AG04450 (cell line): ENCODE measurements around the gene OGFOD1. TPM values are rescaled to one million over a fixed set of nuclear protein-coding genes. Genes with fewer than 3 reads are reported as not detected.

ENCODE experiments used
- CTCF ChIA-PET: fragments of 300-600, 350-600 bp; formaldehyde crosslinking; extraction: SDS; loops from one replicate; lab custom pipeline; 2022; ENCODE audit warnings: antibody characterized with exemption, inconsistent platforms; lab: Charles Lee
- POLR2A ChIA-PET: fragments of 350-600 bp; formaldehyde crosslinking; extraction: SDS; loops from one replicate; lab custom pipeline; 2021; ENCODE audit warnings: antibody characterized with exemption, inconsistent platforms; lab: Yijun Ruan, JAX
- DNase-seq: peaks from one replicate; pipeline ENCODE4 v3.0.0-alpha.2; 2011; ENCODE audit warnings: low read depth, low spot score
- H3K27ac ChIP-seq: one replicate; pipeline ENCODE4 v1.5.1; 2012; ENCODE audit warnings: low read depth, low read length, control low read depth
- H3K27me3 ChIP-seq: one replicate; pipeline ENCODE4 v1.6.0; 2012; ENCODE audit warnings: low read length; ENCODE audit not compliant: control insufficient read depth, insufficient read depth
- H3K4me3 ChIP-seq: 2 replicates; pipeline ENCODE4 v1.5.1; 2011; ENCODE audit warnings: mild to moderate bottlenecking, low read depth, low read length, control low read depth
- H3K9me3 ChIP-seq: 2 replicates; pipeline ENCODE4 v1.5.1; 2012; ENCODE audit warnings: low read length; ENCODE audit not compliant: control insufficient read depth, insufficient read depth
- polyA plus RNA-seq: library from polyadenylated mRNA; depleted of rRNA; stranded (reverse); fragments of >200 nt; gene quantifications from 2 replicates; pipeline ENCODE4 v1.2.3, GENCODE V29; 2011
- TF ChIP-seq, protein P1 (sequence below): IDR thresholded peaks from 2 replicates; pipeline ENCODE4 v1.5.1; 2011; ENCODE audit warnings: low read depth, low read length, control low read depth, inconsistent platforms

OGFOD1 gene
- polyA plus RNA-seq, 1 experiment = 89.0 TPM

DNA sequence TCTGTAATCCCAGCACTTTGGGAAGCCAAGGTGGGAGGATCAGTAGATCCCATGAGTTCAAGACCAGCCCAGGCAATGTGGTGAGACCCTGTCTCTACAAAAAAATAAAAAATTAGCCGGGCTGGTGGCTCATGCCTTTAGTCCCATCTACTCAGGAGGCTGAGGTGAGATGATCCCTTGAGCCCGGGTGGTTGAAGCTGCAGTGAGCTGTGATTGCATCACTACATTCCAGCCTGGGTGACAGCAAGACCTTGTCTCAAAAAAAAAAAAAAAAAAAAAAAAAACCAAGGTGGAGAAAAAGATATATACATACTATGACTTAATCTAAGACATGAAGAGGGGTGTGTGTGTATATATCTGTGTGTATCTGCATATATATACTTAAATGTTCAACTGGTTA, 41.8 kb downstream of the OGFOD1 start:
- Histone ChIP-seq H3K9me3 (no peaks in the 10 kb centered on the region), H3K27ac (no peak overlapping the region), H3K4me3 (no peak overlapping the region), H3K27me3 (no peaks in the 10 kb centered on the region)
- no peak for DNase-seq
- TF ChIP-seq, protein P1, sequence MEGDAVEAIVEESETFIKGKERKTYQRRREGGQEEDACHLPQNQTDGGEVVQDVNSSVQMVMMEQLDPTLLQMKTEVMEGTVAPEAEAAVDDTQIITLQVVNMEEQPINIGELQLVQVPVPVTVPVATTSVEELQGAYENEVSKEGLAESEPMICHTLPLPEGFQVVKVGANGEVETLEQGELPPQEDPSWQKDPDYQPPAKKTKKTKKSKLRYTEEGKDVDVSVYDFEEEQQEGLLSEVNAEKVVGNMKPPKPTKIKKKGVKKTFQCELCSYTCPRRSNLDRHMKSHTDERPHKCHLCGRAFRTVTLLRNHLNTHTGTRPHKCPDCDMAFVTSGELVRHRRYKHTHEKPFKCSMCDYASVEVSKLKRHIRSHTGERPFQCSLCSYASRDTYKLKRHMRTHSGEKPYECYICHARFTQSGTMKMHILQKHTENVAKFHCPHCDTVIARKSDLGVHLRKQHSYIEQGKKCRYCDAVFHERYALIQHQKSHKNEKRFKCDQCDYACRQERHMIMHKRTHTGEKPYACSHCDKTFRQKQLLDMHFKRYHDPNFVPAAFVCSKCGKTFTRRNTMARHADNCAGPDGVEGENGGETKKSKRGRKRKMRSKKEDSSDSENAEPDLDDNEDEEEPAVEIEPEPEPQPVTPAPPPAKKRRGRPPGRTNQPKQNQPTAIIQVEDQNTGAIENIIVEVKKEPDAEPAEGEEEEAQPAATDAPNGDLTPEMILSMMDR = no peak
- ChIA-PET POLR2A (no interaction called here), CTCF (no interaction called here)

DNA sequence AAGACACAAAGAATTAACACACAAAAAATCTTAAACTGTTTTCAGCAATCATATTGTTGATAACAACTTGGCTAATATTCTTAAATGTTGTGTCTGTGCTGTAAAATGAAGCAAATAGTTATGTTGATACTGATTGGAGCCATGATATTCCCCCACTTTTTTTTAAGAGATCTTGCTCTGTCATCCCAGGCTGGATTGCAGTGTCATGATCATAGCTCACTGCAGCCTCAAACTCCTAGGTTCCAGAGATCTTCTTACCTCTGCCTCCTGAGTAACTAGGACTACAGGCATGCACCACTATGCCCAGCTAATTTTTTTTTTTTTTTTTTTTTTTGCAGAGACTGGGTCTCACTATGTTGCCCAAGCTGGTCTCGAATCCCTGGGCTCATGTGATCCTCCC, 42.5 kb downstream of the OGFOD1 start:
- POLR2A ChIA-PET = no interaction called here

DNA sequence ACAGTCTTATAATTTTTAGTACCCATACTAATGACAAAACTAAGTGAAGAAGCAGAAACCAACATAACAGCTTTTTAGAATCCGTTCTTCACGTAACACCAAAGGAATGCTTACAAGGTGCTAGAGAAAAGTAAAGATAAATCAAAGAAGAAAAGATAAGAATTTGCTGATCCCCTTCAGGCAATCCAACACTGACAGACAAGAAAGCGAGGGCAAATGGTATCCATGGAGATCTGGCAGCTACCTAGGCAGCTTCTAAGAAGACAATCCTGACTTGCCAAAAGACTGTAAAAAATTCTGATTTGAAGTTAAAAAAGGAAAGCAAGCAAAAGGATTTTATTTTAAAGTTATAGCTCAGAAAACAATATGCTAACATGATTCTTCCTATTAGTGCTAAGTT, 53.8 kb downstream of the OGFOD1 start:
- H3K4me3 ChIP-seq = no peak overlapping the region
- ChIA-PET CTCF (interaction anchor here (1.1 to 1.2 kb wide), 2 partner anchors 9 to 197 kb away, joined by 6 to 7 read pairs; no protein-coding TSS in a partner anchor), POLR2A (no interaction called here)
- no peaks in the 10 kb centered on the region for H3K27me3 ChIP-seq
- H3K9me3 ChIP-seq = no peaks in the 10 kb centered on the region
- no peak for DNase-seq
- TF ChIP-seq, protein P1 = no peak
- H3K27ac ChIP-seq = no peak overlapping the region

More for the DNA sequence above, 42.5 kb downstream of the OGFOD1 start:
- CTCF ChIA-PET = no interaction called here
- TF ChIP-seq, protein P1 = no peak
- DNase-seq = no peak
- Histone ChIP-seq H3K27ac (no peak overlapping the region), H3K9me3 (no peaks in the 10 kb centered on the region), H3K27me3 (no peaks in the 10 kb centered on the region), H3K4me3 (no peak overlapping the region)

DNA sequence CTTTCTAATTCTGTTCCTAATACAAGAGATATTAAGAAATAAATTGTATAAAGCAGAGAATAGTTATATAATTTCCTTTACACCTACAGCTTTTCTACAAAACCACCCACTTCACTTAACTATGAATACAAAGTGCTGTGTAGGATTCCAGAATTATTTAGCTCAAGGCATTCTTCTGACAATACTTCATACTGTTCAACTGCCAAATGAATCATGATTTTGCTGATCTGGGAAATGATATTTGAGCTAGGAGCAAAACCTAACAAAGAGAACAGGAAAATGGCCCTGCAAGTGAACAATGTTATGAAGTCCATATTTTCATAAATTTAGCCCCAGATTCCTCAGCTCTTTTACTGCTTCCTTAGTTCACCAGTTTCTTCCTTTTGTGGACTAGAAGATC, 55.6 kb downstream of the OGFOD1 start:
- Histone ChIP-seq H3K9me3 (no peaks in the 10 kb centered on the region), H3K4me3 (no peak overlapping the region), H3K27ac (no peak overlapping the region), H3K27me3 (no peaks in the 10 kb centered on the region)
- POLR2A ChIA-PET = interaction anchor here (1.1 kb wide), 1 partner anchor 101 kb away, joined by 3 read pairs; the partner anchor contains the start of gene MT2A
- TF ChIP-seq, protein P1 = no peak
- CTCF ChIA-PET = interaction anchor here (0.6 to 1.7 kb wide), 3 partner anchors 15 to 195 kb away, joined by 3 to 17 read pairs (median 3); no protein-coding TSS in a partner anchor
- DNase-seq = peak; percentile 36

DNA sequence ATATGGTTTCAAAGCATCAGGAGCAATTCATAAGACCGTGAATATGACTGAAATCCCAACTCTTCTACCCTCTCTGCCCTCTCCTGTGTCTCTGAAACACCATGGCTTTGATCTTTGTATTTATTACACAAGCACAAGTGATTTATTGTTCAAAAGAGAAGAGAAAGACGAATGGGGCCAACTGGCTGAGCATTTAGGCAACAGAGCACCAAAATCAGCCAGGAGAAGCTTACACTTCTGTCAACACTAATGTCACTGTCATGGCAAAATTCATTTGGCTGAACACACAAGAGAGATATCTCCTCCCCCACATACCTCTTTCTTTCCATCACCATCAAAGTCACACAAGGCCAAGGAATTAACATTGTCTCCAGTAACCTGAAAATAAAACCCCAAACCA, 59.2 kb downstream of the OGFOD1 start:
- Histone ChIP-seq H3K4me3 (no peak overlapping the region), H3K27me3 (no peaks in the 10 kb centered on the region), H3K9me3 (no peaks in the 10 kb centered on the region), H3K27ac (no peak overlapping the region)
- DNase-seq = no peak
- ChIA-PET CTCF (interaction anchor here (1.6 kb wide), 2 partner anchors 90 to 191 kb away, joined by 4 to 13 read pairs; no protein-coding TSS in a partner anchor), POLR2A (no interaction called here)
- TF ChIP-seq, protein P1 = no peak
